Measurements from ENCODE around the gene ABCA12.

GRCh38 chr2:215003001-215003400 lies 135.4 kb downstream of the ABCA12 start:
- no peak for TF ChIP-seq EP300 (IDR thresholded peaks at IDR 0.05)
- no peak for TF ChIP-seq CTCF (IDR thresholded peaks at IDR 0.05)
- TF ChIP-seq POLR2A (IDR thresholded peaks at IDR 0.05; ENCODE audit: low read depth): no peak
- no peak for TF ChIP-seq POLR2AphosphoS5 (IDR thresholded peaks at IDR 0.05)

All from esophagus muscularis mucosa (tissue), 4 donors.